CD4-positive, CD25-positive, alpha-beta regulatory T cell (primary cell): ENCODE results near the gene ALG10. TPM values are rescaled to one million over a fixed set of nuclear protein-coding genes. Genes with fewer than 3 reads are reported as not detected.

Experiments used
- ATAC-seq, 2 donors: fragments of 150-1000 bp; cut with Tn5 transposase; one replicate each; pipeline ENCODE4 v1.10.0; 2021; ENCODE audit warnings: low read depth in 2 of 2, moderate number of reproducible peaks in 2 of 2, moderate library complexity in 1 of 2
- DNase-seq, 3 donors: peaks; one replicate each; pipeline versions ENCODE4 v3.0.0 to v3.0.0-alpha.2; 2012 to 2022; ENCODE audit warnings: mixed read lengths in 1 of 3
- H3K27ac ChIP-seq: one replicate; pipeline ENCODE4 v1.7.0; 2013; ENCODE audit warnings: mild to moderate bottlenecking, low read length; ENCODE audit not compliant: insufficient read depth, poor library complexity, severe bottlenecking
- H3K27me3 ChIP-seq: one replicate; pipeline ENCODE4 v1.7.0; 2013; ENCODE audit warnings: low read length; ENCODE audit not compliant: control insufficient read depth, insufficient read depth
- H3K36me3 ChIP-seq: one replicate; pipeline ENCODE4 v1.7.0; 2013; ENCODE audit warnings: mild to moderate bottlenecking, low read length, moderate library complexity; ENCODE audit not compliant: control insufficient read depth, insufficient read depth
- H3K4me1 ChIP-seq: 2 replicates; pipeline ENCODE4 v1.7.0; 2013; ENCODE audit warnings: mild to moderate bottlenecking, low read length; ENCODE audit not compliant: insufficient read depth, control insufficient read depth, poor library complexity, severe bottlenecking
- H3K4me3 ChIP-seq: one replicate; pipeline ENCODE4 v1.7.0; 2013; ENCODE audit warnings: low read depth, mild to moderate bottlenecking, low read length, moderate library complexity
- H3K9me3 ChIP-seq, 2 experiments: 1 replicate in 1 of 2; 2 replicates in 1 of 2; pipeline ENCODE4 v1.7.0; 2013; ENCODE audit warnings: low read length in 2 of 2, mild to moderate bottlenecking in 1 of 2, moderate library complexity in 1 of 2; ENCODE audit not compliant: control insufficient read depth in 2 of 2
- H3K27ac Mint-ChIP-seq, 3 donors: one replicate each; pipeline ENCODE4 v1.8.0; 2020 to 2022; ENCODE audit warnings: mild to moderate bottlenecking in 3 of 3, mixed read lengths in 3 of 3, moderate library complexity in 2 of 3
- H3K27me3 Mint-ChIP-seq: one replicate; pipeline ENCODE4 v1.8.0; 2022; ENCODE audit warnings: mild to moderate bottlenecking, mixed read lengths
- H3K36me3 Mint-ChIP-seq: one replicate; pipeline ENCODE4 v1.8.0; 2020; ENCODE audit warnings: mixed read lengths
- H3K4me1 Mint-ChIP-seq, 4 donors: one replicate each; pipeline ENCODE4 v1.8.0; 2020 to 2022; ENCODE audit warnings: mixed read lengths in 4 of 4, mild to moderate bottlenecking in 1 of 4
- H3K4me3 Mint-ChIP-seq, 4 donors: one replicate each; pipeline ENCODE4 v1.8.0; 2020 to 2022; ENCODE audit warnings: mild to moderate bottlenecking in 4 of 4, mixed read lengths in 4 of 4, moderate library complexity in 3 of 4
- H3K9me3 Mint-ChIP-seq, 7 donors: one replicate each; pipeline ENCODE4 v1.8.0; 2020 to 2022; ENCODE audit warnings: mixed read lengths in 7 of 7, mild to moderate bottlenecking in 3 of 7, moderate library complexity in 2 of 7
- polyA plus RNA-seq, 4 donors: library from polyadenylated mRNA; unstranded; fragments of 300-500 nt; fragmentation: Illumina TruSeq; gene quantifications; one replicate each; pipeline ENCODE4 v1.2.3, GENCODE V29; 2021
- total RNA-seq: library from RNA; stranded (reverse); gene quantifications from one replicate; pipeline ENCODE4 v1.2.3, GENCODE V29; 2022

The ALG10 gene
- total and polyA plus RNA-seq, 5 donors from 2014 or later = 2.6 to 12.3 (median 4.1) TPM

GRCh38 chr12:34048714-34049113 is 26.4 kb downstream of the ALG10 start:
- Histone ChIP-seq H3K27ac (no peak overlapping the region), H3K36me3 (no peaks in the 10 kb centered on the region), H3K27me3 (no peaks in the 10 kb centered on the region), H3K9me3 (no peaks in the 10 kb centered on the region), H3K4me1 (no peaks in the 10 kb centered on the region), H3K4me3 (no peak overlapping the region)
- H3K4me1 Mint-ChIP-seq = no peaks in the 10 kb centered on the region
- no peaks in the 10 kb centered on the region for H3K36me3 Mint-ChIP-seq
- no peak overlapping the region for H3K4me3 Mint-ChIP-seq
- DNase-seq = no peak
- no peaks in the 10 kb centered on the region for H3K27me3 Mint-ChIP-seq
- H3K9me3 Mint-ChIP-seq = peaks cover 0 to 17% (median 2%) of the 10 kb centered on the region in 7 donors
- no peak for ATAC-seq
- no peak overlapping the region for H3K27ac Mint-ChIP-seq

- no peak overlapping the region for H3K4me3 ChIP-seq
- H3K4me1 ChIP-seq = peaks cover 4% of the 10 kb centered on the region
- H3K36me3 ChIP-seq = no peaks in the 10 kb centered on the region
- Mint-ChIP-seq H3K27ac (no peak overlapping the region), H3K4me3 (no peak overlapping the region), H3K36me3 (no peaks in the 10 kb centered on the region), H3K9me3 (peaks cover 0 to 17% (median 2%) of the 10 kb centered on the region in 7 donors), H3K27me3 (no peaks in the 10 kb centered on the region), H3K4me1 (peaks cover 4 to 8% (median 5%) of the 10 kb centered on the region in 4 donors)
- DNase-seq (no peak), ATAC-seq (no peak)
- no peak overlapping the region for H3K27ac ChIP-seq
- no peaks in the 10 kb centered on the region for H3K27me3 ChIP-seq
- no peaks in the 10 kb centered on the region for H3K9me3 ChIP-seq
Observed at GRCh38 chr12:34051486-34051885, 29.2 kb downstream of the ALG10 start.

GRCh38 chr12:34054938-34055337 is 32.6 kb downstream of the ALG10 start:
- no peak overlapping the region for H3K27ac Mint-ChIP-seq
- H3K27me3 Mint-ChIP-seq = no peaks in the 10 kb centered on the region
- Histone ChIP-seq H3K36me3 (no peaks in the 10 kb centered on the region), H3K27ac (no peak overlapping the region), H3K27me3 (peaks cover 2% of the 10 kb centered on the region), H3K4me3 (peak overlapping the region; percentile 52), H3K9me3 (no peaks in the 10 kb centered on the region), H3K4me1 (peaks cover 4% of the 10 kb centered on the region)
- no peaks in the 10 kb centered on the region for H3K36me3 Mint-ChIP-seq
- peak overlapping the region in 1 of 4 donors; percentile 46 for H3K4me3 Mint-ChIP-seq
- DNase-seq = peak in 1 of 3 donors; percentile 4
- H3K4me1 Mint-ChIP-seq = peaks cover 4 to 8% (median 5%) of the 10 kb centered on the region in 4 donors
- no peak for ATAC-seq
- peaks cover 0 to 9% (median under 1%) of the 10 kb centered on the region in 7 donors for H3K9me3 Mint-ChIP-seq
